Measurements from ENCODE around the gene FTCD. TPM values are rescaled to one million over a fixed set of nuclear protein-coding genes. Genes with fewer than 3 reads are reported as not detected.

The FTCD gene
- total RNA-seq, 1 donor from 2014 or later = 2.3 TPM

DNA sequence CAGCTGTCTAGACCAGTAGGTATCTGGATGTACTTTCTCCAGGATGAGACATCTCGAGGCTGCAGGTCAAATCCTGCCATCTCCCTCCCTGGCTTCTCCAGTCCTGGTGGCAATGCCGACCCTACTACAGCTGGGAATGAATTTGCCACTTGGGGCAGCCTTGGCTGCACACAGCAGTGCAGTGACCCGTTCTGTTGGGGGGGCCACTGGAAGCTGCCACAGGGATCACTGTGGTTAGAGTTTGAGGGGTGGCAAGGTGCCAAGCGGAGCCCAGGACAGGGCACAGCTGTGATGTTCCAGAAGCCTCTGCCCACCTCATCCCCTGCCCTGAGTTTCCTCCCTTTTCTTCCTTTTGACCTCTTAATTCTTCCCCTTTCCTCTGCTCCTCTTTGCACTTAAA lies 40.4 kb downstream of the FTCD start:
- TF ChIP-seq, protein P1, sequence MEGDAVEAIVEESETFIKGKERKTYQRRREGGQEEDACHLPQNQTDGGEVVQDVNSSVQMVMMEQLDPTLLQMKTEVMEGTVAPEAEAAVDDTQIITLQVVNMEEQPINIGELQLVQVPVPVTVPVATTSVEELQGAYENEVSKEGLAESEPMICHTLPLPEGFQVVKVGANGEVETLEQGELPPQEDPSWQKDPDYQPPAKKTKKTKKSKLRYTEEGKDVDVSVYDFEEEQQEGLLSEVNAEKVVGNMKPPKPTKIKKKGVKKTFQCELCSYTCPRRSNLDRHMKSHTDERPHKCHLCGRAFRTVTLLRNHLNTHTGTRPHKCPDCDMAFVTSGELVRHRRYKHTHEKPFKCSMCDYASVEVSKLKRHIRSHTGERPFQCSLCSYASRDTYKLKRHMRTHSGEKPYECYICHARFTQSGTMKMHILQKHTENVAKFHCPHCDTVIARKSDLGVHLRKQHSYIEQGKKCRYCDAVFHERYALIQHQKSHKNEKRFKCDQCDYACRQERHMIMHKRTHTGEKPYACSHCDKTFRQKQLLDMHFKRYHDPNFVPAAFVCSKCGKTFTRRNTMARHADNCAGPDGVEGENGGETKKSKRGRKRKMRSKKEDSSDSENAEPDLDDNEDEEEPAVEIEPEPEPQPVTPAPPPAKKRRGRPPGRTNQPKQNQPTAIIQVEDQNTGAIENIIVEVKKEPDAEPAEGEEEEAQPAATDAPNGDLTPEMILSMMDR (IDR thresholded peaks at IDR 0.05) = no peak
- no peaks in the 10 kb centered on the region for H3K9me3 Mint-ChIP-seq (ENCODE audit: unreplicated experiment)
- H3K36me3 Mint-ChIP-seq (ENCODE audit: unreplicated experiment) = peaks cover 24% of the 10 kb centered on the region
- no peak overlapping the region for H3K27ac Mint-ChIP-seq (ENCODE audit: unreplicated experiment)
- no peak overlapping the region for H3K4me3 Mint-ChIP-seq (ENCODE audit: unreplicated experiment)
- H3K27me3 Mint-ChIP-seq (ENCODE audit: unreplicated experiment) = no peaks in the 10 kb centered on the region
- DNase-seq (ENCODE audit: extremely low spot score, unreplicated experiment) = peak; percentile 68
- peaks cover 23% of the 10 kb centered on the region for H3K4me1 Mint-ChIP-seq (ENCODE audit: unreplicated experiment)

DNA sequence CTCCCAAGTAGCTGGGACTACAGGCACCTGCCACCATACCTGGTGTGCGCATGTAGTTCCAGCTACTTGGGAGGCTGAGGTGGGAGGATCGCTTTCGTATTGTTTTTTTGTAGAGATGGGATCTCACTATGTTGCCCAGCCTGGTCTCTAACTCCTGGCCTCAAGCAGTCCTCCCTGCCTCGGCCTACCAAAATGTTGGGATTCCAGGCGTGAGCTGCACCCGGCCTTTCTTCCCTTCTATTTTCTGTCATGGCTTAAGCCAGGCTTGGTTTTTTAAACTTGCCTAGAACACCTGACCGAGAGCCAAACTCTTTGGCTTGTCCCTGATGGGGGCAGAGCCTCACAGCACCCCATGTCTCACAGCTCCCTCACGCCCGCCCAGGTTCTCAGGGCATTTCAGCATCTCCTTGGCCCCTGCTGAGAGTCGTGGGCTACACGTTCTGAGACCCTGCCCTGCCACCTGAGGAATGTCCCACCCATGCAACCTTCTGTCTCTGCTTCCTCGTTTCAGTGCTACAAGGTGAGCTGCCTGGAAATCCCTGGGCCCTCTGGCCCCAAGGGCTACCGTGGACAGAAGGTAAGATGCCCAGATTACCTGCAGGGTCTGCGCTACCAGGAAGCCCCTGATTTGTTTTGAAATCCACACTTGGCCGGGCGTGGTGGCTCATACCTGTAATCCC lies 41.7 kb downstream of the FTCD start:
- H3K4me1 Mint-ChIP-seq (ENCODE audit: unreplicated experiment) = peaks cover 24% of the 10 kb centered on the region
- no peaks in the 10 kb centered on the region for H3K27me3 Mint-ChIP-seq (ENCODE audit: unreplicated experiment)
- no peak overlapping the region for H3K4me3 Mint-ChIP-seq (ENCODE audit: unreplicated experiment)
- H3K36me3 Mint-ChIP-seq (ENCODE audit: unreplicated experiment) = peaks cover 24% of the 10 kb centered on the region
- DNase-seq (ENCODE audit: extremely low spot score, unreplicated experiment) = peak; percentile 48
- no peaks in the 10 kb centered on the region for H3K9me3 Mint-ChIP-seq (ENCODE audit: unreplicated experiment)
- no peak overlapping the region for H3K27ac Mint-ChIP-seq (ENCODE audit: unreplicated experiment)
- TF ChIP-seq, protein P1 (IDR thresholded peaks at IDR 0.05) = no peak

DNA sequence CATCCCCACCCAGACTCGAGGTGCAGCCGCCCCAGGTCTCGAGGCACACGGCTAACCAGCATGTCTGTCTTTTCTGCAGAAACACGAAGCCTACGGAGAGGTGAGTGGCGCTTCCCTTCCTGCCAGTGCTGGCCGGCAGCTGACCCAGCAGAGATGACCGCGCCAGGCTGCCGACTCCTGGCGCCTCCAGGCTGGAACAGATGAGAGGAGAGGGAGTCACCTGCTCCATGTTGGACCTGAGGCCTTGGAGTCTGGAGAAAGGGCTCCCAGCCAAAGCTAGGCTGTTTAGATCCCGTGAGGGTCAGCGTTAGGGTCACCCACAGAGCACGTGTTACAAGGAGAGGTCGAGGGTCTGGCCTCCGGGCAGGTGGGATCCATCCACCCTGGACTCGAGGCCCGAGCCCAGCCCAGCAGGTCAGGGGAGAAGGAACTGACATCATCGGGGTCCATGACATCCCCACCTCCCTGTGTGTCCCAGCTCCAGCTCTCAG lies 42.6 kb downstream of the FTCD start:
- H3K36me3 Mint-ChIP-seq (ENCODE audit: unreplicated experiment) = peaks cover 25% of the 10 kb centered on the region
- no peaks in the 10 kb centered on the region for H3K27me3 Mint-ChIP-seq (ENCODE audit: unreplicated experiment)
- no peaks in the 10 kb centered on the region for H3K9me3 Mint-ChIP-seq (ENCODE audit: unreplicated experiment)
- TF ChIP-seq, protein P1 (IDR thresholded peaks at IDR 0.05) = no peak
- peaks cover 25% of the 10 kb centered on the region for H3K4me1 Mint-ChIP-seq (ENCODE audit: unreplicated experiment)
- no peak overlapping the region for H3K27ac Mint-ChIP-seq (ENCODE audit: unreplicated experiment)
- DNase-seq (ENCODE audit: extremely low spot score, unreplicated experiment) = peak; percentile 81
- no peak overlapping the region for H3K4me3 Mint-ChIP-seq (ENCODE audit: unreplicated experiment)

DNA sequence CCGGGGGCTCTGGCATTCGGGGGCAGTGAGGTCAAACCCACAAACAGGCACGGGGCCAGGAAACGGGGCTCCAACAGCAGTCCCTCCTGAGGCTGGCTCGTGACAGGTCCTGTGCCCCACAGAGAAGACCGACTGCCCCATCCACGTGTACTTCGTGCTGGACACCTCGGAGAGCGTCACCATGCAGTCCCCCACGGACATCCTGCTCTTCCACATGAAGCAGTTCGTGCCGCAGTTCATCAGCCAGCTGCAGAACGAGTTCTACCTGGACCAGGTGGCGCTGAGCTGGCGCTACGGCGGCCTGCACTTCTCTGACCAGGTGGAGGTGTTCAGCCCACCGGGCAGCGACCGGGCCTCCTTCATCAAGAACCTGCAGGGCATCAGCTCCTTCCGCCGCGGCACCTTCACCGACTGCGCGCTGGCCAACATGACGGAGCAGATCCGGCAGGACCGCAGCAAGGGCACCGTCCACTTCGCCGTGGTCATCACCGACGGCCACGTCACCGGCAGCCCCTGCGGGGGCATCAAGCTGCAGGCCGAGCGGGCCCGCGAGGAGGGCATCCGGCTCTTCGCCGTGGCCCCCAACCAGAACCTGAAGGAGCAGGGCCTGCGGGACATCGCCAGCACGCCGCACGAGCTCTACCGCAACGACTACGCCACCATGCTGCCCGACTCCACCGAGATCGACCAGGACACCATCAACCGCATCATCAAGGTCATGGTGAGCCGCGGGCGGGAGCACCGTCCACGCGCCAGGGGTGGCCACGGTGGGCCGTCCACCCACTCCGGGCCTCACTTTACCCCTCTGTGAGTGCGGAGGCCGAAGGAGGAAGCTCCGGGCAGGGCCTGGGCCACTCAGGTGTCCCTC lies 43.3 kb downstream of the FTCD start:
- DNase-seq (ENCODE audit: extremely low spot score, unreplicated experiment) = peak; percentile 84
- Mint-ChIP-seq H3K4me3 (ENCODE audit: unreplicated experiment) (no peak overlapping the region), H3K4me1 (ENCODE audit: unreplicated experiment) (peaks cover 23% of the 10 kb centered on the region)

More for the DNA sequence above, 43.3 kb downstream of the FTCD start:
- TF ChIP-seq, protein P1 (IDR thresholded peaks at IDR 0.05) = no peak
- H3K27ac Mint-ChIP-seq (ENCODE audit: unreplicated experiment) = no peak overlapping the region
- peaks cover 32% of the 10 kb centered on the region for H3K36me3 Mint-ChIP-seq (ENCODE audit: unreplicated experiment)
- H3K27me3 Mint-ChIP-seq (ENCODE audit: unreplicated experiment) = no peaks in the 10 kb centered on the region
- H3K9me3 Mint-ChIP-seq (ENCODE audit: unreplicated experiment) = peaks cover 3% of the 10 kb centered on the region

Data from osteocyte (in vitro differentiated cells).